Neural crest cell (in vitro differentiated cells): ENCODE measurements around the gene FBLN2. TPM values are rescaled to one million over a fixed set of nuclear protein-coding genes. Genes with fewer than 3 reads are reported as not detected.

Experiments used
- DNase-seq: peaks from one replicate; pipeline ENCODE4 v3.0.0; 2021; ENCODE audit warnings: low read depth, mixed read lengths, low spot score
- H3K27ac Mint-ChIP-seq: one replicate; pipeline ENCODE4 v1.8.0; 2021; ENCODE audit warnings: mild to moderate bottlenecking, mixed read lengths; ENCODE audit not compliant: unreplicated experiment
- H3K27me3 Mint-ChIP-seq: 2 replicates; pipeline ENCODE4 v1.8.0; 2021; ENCODE audit warnings: low read depth, mild to moderate bottlenecking, mixed read lengths
- H3K36me3 Mint-ChIP-seq: 2 replicates; pipeline ENCODE4 v1.8.0; 2021; ENCODE audit warnings: low read depth, mild to moderate bottlenecking, mixed read lengths
- H3K4me1 Mint-ChIP-seq: 2 replicates; pipeline ENCODE4 v1.8.0; 2021; ENCODE audit warnings: mixed read lengths
- H3K4me3 Mint-ChIP-seq: one replicate; pipeline ENCODE4 v1.8.0; 2021; ENCODE audit warnings: mild to moderate bottlenecking, mixed read lengths
- H3K9me3 Mint-ChIP-seq: 2 replicates; pipeline ENCODE4 v1.8.0; 2021; ENCODE audit warnings: mixed read lengths
- CTCF ChIP-seq: fragments of 200-600 bp; sonication (generic); conservative IDR thresholded peaks from 2 replicates; pipeline ENCODE4 v1.5.0; 2021; ENCODE audit warnings: antibody characterized with exemption, mild to moderate bottlenecking
- total RNA-seq: library from RNA; stranded (reverse); gene quantifications from 2 replicates; pipeline ENCODE4 v1.2.1, GENCODE V29; 2021

FBLN2 gene
- total RNA-seq, 1 donor from 2014 or later: 6.3 TPM

- no peak overlapping the region for H3K4me3 Mint-ChIP-seq
- DNase-seq: no peak
- H3K27ac Mint-ChIP-seq: peak overlapping the region; percentile 47
Measured at GRCh38 chr3:13686367-13687160, 137.6 kb downstream of the FBLN2 start.

GRCh38 chr3:13687517-13687943 lies 138.6 kb downstream of the FBLN2 start:
- no peaks in the 10 kb centered on the region for H3K9me3 Mint-ChIP-seq
- H3K27me3 Mint-ChIP-seq: peaks cover 2% of the 10 kb centered on the region
- H3K27ac Mint-ChIP-seq: peak overlapping the region; percentile 94
- no peaks in the 10 kb centered on the region for H3K36me3 Mint-ChIP-seq
- TF ChIP-seq CTCF: no peak
- H3K4me1 Mint-ChIP-seq: peaks cover 30% of the 10 kb centered on the region
- no peak overlapping the region for H3K4me3 Mint-ChIP-seq
- DNase-seq: no peak

More at GRCh38 chr3:13686367-13687160, 137.6 kb downstream of the FBLN2 start:
- no peak for TF ChIP-seq CTCF
- no peaks in the 10 kb centered on the region for H3K9me3 Mint-ChIP-seq
- H3K36me3 Mint-ChIP-seq: no peaks in the 10 kb centered on the region
- H3K4me1 Mint-ChIP-seq: peaks cover 30% of the 10 kb centered on the region
- H3K27me3 Mint-ChIP-seq: peaks cover 2% of the 10 kb centered on the region

Other genes starting within 250 kb of the FBLN2 start
- 59.4 and 59.5 TPM in 2 replicates for gene NUP210, start 128.8 kb upstream of the FBLN2 start, total RNA-seq
- 12.6 and 14.0 TPM in 2 replicates for gene HDAC11, start 68.8 kb upstream of the FBLN2 start, total RNA-seq